ENCODE data around the gene TMEM214. TPM values are rescaled to one million over a fixed set of nuclear protein-coding genes. Genes with fewer than 3 reads are reported as not detected.

The TMEM214 gene
- total and polyA plus RNA-seq, 2 of the 8 experiments (the other 6 are each of a cell fraction or from before 2014, with no cell fraction given) = 49.7 to 71.0 TPM

GRCh38 chr2:27084297-27085061 lies 51.7 kb downstream of the TMEM214 start (continued):
- no peak for TF ChIP-seq BRCA1 (IDR thresholded peaks at IDR 0.05; ENCODE audit: low read depth, low read length)
- TF ChIP-seq TCF12 (IDR thresholded peaks at IDR 0.05; ENCODE audit: low read depth, low read length) = no peak
- no peak for TF ChIP-seq SIRT6 (IDR thresholded peaks at IDR 0.05; ENCODE audit: low read length)
- TF ChIP-seq, protein P1, sequence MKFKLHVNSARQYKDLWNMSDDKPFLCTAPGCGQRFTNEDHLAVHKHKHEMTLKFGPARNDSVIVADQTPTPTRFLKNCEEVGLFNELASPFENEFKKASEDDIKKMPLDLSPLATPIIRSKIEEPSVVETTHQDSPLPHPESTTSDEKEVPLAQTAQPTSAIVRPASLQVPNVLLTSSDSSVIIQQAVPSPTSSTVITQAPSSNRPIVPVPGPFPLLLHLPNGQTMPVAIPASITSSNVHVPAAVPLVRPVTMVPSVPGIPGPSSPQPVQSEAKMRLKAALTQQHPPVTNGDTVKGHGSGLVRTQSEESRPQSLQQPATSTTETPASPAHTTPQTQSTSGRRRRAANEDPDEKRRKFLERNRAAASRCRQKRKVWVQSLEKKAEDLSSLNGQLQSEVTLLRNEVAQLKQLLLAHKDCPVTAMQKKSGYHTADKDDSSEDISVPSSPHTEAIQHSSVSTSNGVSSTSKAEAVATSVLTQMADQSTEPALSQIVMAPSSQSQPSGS (IDR thresholded peaks at IDR 0.05; ENCODE audit: low read length) = no peak
- TF ChIP-seq, protein P2, sequence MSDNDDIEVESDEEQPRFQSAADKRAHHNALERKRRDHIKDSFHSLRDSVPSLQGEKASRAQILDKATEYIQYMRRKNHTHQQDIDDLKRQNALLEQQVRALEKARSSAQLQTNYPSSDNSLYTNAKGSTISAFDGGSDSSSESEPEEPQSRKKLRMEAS (IDR thresholded peaks at IDR 0.05) = no peak
- TF ChIP-seq KDM1A (IDR thresholded peaks at IDR 0.05; ENCODE audit: borderline replicate concordance, low read length) = no peak
- TF ChIP-seq CHD2 (IDR thresholded peaks at IDR 0.05; ENCODE audit: low read length) = no peak

Data from H1 (cell line).